ENCODE data around the gene DNAJC13. TPM values are rescaled to one million over a fixed set of nuclear protein-coding genes. Genes with fewer than 3 reads are reported as not detected.

Gene DNAJC13
- total RNA-seq, 1 experiment from 2014 or later = 33.7 TPM

- DNase-seq = no peak
- no peaks in the 10 kb centered on the region for H3K27me3 ChIP-seq
- no peaks in the 10 kb centered on the region for H3K9me3 ChIP-seq
- peaks cover 9% of the 10 kb centered on the region; the same call in 1 of the 2 replicates for H3K36me3 ChIP-seq
- H3K4me3 ChIP-seq = no peak overlapping the region
Measured at GRCh38 chr3:132435911-132436425, 18.7 kb downstream of the DNAJC13 start.

DNA sequence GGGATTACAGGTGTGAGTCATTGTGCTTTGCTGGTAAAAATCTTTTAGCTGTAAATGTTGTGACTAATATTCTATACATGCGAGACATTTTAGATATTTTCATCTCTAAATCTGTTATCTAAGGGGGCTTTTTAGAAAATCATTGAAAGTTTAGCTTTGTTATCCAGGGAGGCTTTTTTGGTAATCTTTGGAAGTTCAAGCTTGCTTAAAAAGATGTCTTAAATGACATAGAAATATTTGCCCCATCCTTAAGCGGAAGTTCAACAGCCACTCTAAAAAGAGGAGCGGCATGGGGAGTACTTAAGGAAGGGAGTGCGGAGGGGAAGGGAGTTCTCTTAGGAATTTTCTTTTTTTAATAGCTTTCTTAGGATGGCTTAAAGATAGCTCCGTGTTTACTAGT, 26.1 kb downstream of the DNAJC13 start:
- peaks cover 15% of the 10 kb centered on the region for H3K36me3 ChIP-seq
- H3K4me3 ChIP-seq = no peak overlapping the region
- no peak for DNase-seq
- H3K27me3 ChIP-seq = no peaks in the 10 kb centered on the region
- H3K9me3 ChIP-seq = no peaks in the 10 kb centered on the region

DNA sequence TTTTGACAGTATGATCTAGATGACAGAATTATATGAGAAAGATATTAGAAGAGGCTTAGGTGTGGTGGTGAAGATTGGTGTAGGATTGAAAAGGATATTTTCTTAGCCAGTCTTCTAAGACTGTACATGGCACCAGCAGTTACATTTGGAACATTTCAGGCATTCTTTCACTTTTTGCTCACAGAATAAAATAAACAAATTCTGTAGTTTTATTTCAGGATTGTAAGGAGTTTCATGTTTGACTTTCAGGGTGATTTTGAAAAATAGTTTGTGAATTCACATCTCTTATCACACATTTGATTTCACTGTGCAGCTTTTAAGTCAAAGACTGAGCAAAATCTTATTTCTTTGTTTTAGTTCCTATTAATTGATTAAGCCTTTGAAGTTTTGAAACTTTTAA, 27.1 kb downstream of the DNAJC13 start:
- H3K4me3 ChIP-seq = no peak overlapping the region
- no peaks in the 10 kb centered on the region for H3K9me3 ChIP-seq
- H3K36me3 ChIP-seq = peaks cover 15% of the 10 kb centered on the region
- no peaks in the 10 kb centered on the region for H3K27me3 ChIP-seq
- DNase-seq = no peak

- Histone ChIP-seq H3K9me3 (no peaks in the 10 kb centered on the region), H3K36me3 (peaks cover 20% of the 10 kb centered on the region), H3K27me3 (no peaks in the 10 kb centered on the region), H3K4me3 (no peak overlapping the region)
- DNase-seq = peak; percentile 33
Measured at GRCh38 chr3:132445817-132446216, 28.5 kb downstream of the DNAJC13 start.

- Histone ChIP-seq H3K4me3 (no peak overlapping the region), H3K36me3 (peaks cover 39% of the 10 kb centered on the region), H3K27me3 (no peaks in the 10 kb centered on the region), H3K9me3 (no peaks in the 10 kb centered on the region)
- DNase-seq = peak; percentile 22
Measured at GRCh38 chr3:132448216-132448961, 31.1 kb downstream of the DNAJC13 start.

DNA sequence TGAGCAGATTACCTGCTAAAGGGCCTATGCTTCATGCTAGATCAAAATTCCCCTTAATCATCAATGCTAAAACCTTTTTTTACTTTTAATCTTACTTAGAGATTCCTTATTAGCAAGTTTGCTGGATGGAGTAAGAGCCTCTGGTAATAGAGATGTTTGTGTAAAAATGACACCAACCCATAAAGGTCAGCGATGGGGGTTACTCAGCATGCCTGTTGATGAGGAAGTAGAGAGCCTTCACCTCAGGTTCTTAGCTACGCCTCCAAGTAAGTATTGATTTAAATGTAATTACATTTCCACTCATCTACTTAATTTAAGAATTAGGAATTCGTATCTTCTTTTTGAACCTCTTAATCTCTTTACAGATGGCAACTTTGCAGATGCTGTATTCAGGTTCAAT, 38.8 kb downstream of the DNAJC13 start:
- H3K36me3 ChIP-seq = peaks cover 77% of the 10 kb centered on the region
- H3K9me3 ChIP-seq = no peaks in the 10 kb centered on the region
- no peaks in the 10 kb centered on the region for H3K27me3 ChIP-seq
- no peak overlapping the region for H3K4me3 ChIP-seq
- no peak for DNase-seq

- Histone ChIP-seq H3K27me3 (no peaks in the 10 kb centered on the region), H3K36me3 (peaks cover 78% of the 10 kb centered on the region), H3K4me3 (no peak overlapping the region), H3K9me3 (no peaks in the 10 kb centered on the region)
- no peak for DNase-seq
Measured at GRCh38 chr3:132456571-132456970, 39.3 kb downstream of the DNAJC13 start.

DNA sequence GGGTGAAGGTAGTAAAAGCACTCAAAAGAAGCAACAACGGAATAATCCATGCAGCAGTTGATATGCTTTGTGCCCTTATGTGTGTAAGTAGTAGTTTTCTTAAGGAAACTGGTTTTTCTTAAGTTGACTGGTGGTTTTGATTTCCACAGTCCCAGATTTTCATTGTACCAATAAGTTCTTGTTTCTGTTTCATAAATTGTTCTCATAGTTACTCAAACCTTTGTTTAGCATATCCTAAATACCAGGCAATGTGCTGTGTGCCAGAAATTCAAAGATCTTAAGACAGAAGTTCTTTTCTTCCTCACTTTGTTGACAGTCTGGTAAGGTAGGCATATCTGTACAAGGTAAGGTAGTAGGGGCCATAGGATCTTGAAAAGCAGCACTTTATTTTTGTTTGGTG, 40.0 kb downstream of the DNAJC13 start:
- Histone ChIP-seq H3K27me3 (no peaks in the 10 kb centered on the region), H3K4me3 (no peak overlapping the region), H3K9me3 (no peaks in the 10 kb centered on the region), H3K36me3 (peaks cover 74% of the 10 kb centered on the region)
- DNase-seq = no peak

DNA sequence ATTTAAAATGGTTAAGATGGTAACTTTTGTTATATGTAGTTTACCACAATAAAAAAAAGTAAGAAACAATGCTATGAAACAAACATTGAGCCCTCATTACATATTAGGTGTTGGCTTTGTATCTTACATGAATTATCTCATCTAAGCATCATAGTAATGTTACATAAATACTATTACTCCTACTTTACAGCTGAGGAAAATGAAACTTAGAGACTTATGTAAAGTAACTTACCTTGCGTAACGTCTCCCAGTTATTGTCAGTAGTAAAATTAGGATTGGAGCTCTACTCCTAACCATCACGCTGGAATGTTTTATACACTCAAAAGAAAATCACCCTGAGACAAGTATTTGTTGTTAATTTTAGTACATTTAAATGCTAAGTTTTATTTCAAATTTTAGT, 42.2 kb downstream of the DNAJC13 start:
- no peak for DNase-seq
- Histone ChIP-seq H3K9me3 (no peaks in the 10 kb centered on the region), H3K36me3 (peaks cover 67% of the 10 kb centered on the region), H3K4me3 (no peak overlapping the region), H3K27me3 (no peaks in the 10 kb centered on the region)

- H3K4me3 ChIP-seq = no peak overlapping the region
- H3K36me3 ChIP-seq = peaks cover 57% of the 10 kb centered on the region
- no peak for DNase-seq
- H3K9me3 ChIP-seq = no peaks in the 10 kb centered on the region
- no peaks in the 10 kb centered on the region for H3K27me3 ChIP-seq
Measured at GRCh38 chr3:132461544-132461943, 44.2 kb downstream of the DNAJC13 start.

DNA sequence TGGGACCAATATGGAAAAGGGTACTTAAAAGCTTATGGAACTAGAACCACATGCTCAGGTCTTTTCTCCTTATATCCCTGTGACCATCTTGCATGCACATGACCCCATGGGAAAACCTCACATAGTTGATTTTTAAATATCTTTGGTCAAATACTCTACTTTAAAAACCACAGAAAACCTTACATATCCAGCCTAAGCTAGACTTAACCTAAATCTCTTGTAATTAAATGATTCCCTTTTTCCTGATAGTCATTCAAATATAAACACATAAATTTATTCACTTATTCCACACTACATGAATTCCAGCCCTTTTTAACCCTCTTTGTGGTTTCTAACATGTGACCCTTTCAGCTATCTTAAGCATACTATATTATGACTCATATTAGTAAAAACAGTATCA, 46.8 kb downstream of the DNAJC13 start:
- Histone ChIP-seq H3K4me3 (no peak overlapping the region), H3K36me3 (peaks cover 53% of the 10 kb centered on the region)
- DNase-seq = no peak

DNA sequence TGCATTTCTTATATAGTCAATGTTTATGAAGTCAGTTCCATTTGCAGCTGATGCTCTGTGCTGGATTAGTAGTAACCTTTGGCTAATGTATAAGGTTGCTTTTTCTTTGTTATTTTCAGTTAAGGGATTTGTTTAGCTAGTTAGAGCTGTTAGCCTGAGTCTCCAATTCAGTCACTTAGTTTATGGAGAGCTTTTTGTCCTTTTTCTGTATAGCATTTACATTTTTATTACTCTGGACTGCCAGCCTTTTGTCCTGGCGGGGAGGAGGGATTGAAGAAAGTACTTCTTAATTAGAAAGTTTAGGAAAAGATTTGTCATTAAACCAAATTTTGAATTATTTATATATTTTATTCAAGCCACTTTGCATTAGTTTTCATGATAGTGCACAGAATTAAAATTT, 52.0 kb downstream of the DNAJC13 start:
- Histone ChIP-seq H3K4me3 (no peak overlapping the region), H3K27me3 (no peaks in the 10 kb centered on the region), H3K9me3 (no peaks in the 10 kb centered on the region), H3K36me3 (peaks cover 35% of the 10 kb centered on the region)
- DNase-seq = no peak

More for the DNA sequence above, 46.8 kb downstream of the DNAJC13 start:
- Histone ChIP-seq H3K9me3 (no peaks in the 10 kb centered on the region), H3K27me3 (no peaks in the 10 kb centered on the region)

DNA sequence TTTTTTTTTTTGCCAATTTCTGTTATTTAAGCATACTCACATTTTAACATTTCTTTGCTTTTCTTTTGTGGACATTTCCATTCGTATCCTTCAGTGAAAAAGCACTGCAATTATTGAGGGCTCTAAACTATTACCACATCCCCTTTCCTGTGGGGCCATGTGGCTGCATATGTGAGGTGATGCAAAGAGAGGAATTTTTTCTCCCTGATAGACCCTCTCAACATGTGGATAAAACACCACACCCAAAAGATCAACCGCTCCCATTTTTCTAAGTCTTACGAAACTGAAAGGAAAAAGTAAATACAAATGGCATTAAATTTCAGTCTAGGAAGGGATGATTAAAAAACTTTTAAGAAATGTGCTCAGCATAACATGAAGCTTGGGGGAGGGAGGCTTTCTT, 68.8 kb downstream of the DNAJC13 start:
- DNase-seq = no peak
- no peaks in the 10 kb centered on the region for H3K9me3 ChIP-seq
- H3K36me3 ChIP-seq = peaks cover 65% of the 10 kb centered on the region
- no peaks in the 10 kb centered on the region for H3K27me3 ChIP-seq
- H3K4me3 ChIP-seq = no peak overlapping the region

GRCh38 chr3:132488151-132488550, 70.8 kb downstream of the DNAJC13 start:
- Histone ChIP-seq H3K4me3 (no peak overlapping the region), H3K9me3 (no peaks in the 10 kb centered on the region), H3K36me3 (peaks cover 65% of the 10 kb centered on the region), H3K27me3 (no peaks in the 10 kb centered on the region)
- DNase-seq = no peak

DNA sequence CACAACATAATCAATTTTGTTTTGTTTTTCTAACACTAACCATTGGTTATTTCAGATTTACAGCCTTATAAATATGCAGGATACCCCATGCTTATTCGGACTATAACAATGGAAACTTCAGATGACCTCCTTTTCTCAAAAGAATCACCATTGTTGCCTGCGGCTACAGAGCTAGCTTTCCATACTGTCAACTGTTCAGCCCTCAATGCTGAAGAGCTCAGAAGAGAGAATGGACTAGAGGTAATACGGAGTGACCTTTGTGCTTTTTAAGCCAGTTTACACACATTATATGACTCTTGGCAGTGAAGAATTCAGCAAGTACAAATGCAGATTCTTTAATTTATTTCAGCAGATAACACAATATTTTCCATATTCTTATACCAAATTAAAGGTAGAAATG, 81.8 kb downstream of the DNAJC13 start:
- no peak for DNase-seq
- Histone ChIP-seq H3K36me3 (peaks cover 63% of the 10 kb centered on the region), H3K27me3 (no peaks in the 10 kb centered on the region), H3K9me3 (no peaks in the 10 kb centered on the region), H3K4me3 (no peak overlapping the region)

GRCh38 chr3:132503559-132503958, 86.3 kb downstream of the DNAJC13 start:
- Histone ChIP-seq H3K36me3 (peaks cover 64% of the 10 kb centered on the region), H3K4me3 (no peak overlapping the region), H3K9me3 (no peaks in the 10 kb centered on the region), H3K27me3 (no peaks in the 10 kb centered on the region)
- DNase-seq = no peak

DNA sequence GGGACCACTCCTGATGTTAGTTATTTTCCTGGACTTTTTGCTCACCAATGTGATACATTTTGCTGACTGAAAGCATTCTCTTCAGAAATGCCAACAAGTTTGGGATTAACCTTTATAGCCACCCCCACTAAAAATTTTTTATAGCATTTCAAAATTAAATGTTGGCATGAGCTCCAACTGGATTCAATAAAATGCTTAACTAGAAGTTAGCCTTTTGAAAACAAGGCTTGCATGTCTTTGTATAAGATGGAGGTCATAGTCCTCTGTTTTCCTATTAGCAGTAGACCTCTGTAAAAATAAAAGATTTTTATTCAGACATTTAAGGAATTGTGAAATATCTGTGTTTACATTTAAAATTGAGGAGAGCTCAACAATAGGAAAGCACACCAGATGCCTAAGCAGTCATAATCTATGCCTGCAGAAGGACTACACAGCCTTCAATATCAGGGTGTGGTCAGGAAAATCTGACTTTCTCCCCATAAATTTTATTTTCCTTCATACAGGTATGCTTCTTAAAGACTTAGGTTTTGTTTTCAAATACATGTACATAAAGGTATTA, 87.2 kb downstream of the DNAJC13 start:
- H3K36me3 ChIP-seq = peaks cover 65% of the 10 kb centered on the region
- H3K27me3 ChIP-seq = no peaks in the 10 kb centered on the region
- DNase-seq = no peak
- H3K9me3 ChIP-seq = no peaks in the 10 kb centered on the region
- H3K4me3 ChIP-seq = no peak overlapping the region

GRCh38 chr3:132507657-132508056, 90.4 kb downstream of the DNAJC13 start:
- Histone ChIP-seq H3K36me3 (peaks cover 63% of the 10 kb centered on the region), H3K27me3 (no peaks in the 10 kb centered on the region), H3K9me3 (no peaks in the 10 kb centered on the region), H3K4me3 (no peak overlapping the region)
- DNase-seq = no peak

Data from MG63 (cell line).